ENCODE results near the gene AFAP1L1. TPM values are rescaled to one million over a fixed set of nuclear protein-coding genes. Genes with fewer than 3 reads are reported as not detected.

Gene AFAP1L1
- total and polyA plus RNA-seq, 2 of the 13 experiments (the other 11 are each of a cell fraction or from before 2014, with no cell fraction given), result 0.38 to 1.0 TPM

GRCh38 chr5:149345147-149345891 is 73.7 kb downstream of the AFAP1L1 start, which contains the start of gene GRPEL2 (continued):
- TF ChIP-seq GTF3A (CRISPR knock-in tag; conservative IDR thresholded peaks at IDR 0.05) (no peak), ZNF468 (CRISPR knock-in tag; IDR thresholded peaks at IDR 0.05) (peak; percentile 37; the same call in 1 of the 2 replicates), IKZF1 (IDR thresholded peaks at IDR 0.05) (no peak), KLF13 (CRISPR knock-in tag; IDR thresholded peaks at IDR 0.05) (no peak), HCFC1 (IDR thresholded peaks at IDR 0.05; ENCODE audit: low read depth, low read length) (peak; percentile 69), NFKB2 (CRISPR knock-in tag; IDR thresholded peaks at IDR 0.05; ENCODE audit: borderline replicate concordance) (peak; percentile 66; the same call in 1 of the 2 replicates), STAG1 (CRISPR knock-in tag; IDR thresholded peaks at IDR 0.05) (no peak), IRX3 (CRISPR knock-in tag; IDR thresholded peaks at IDR 0.05; ENCODE audit: borderline replicate concordance, low read depth) (no peak; the same call in 1 of the 2 replicates), CCDC6 (CRISPR knock-in tag; IDR thresholded peaks at IDR 0.05) (peak; percentile 75; the same call in 1 of the 2 replicates), MYC (CRISPR knock-in tag; IDR thresholded peaks at IDR 0.05; ENCODE audit: borderline replicate concordance) (peak; percentile 89; the same call in 1 of the 2 replicates), ZBTB33 (CRISPR knock-in tag; IDR thresholded peaks at IDR 0.05) (0 out of 2 replicates have a peak, but pooled peaks have one; percentile 6), SP140L (CRISPR knock-in tag; IDR thresholded peaks at IDR 0.05; ENCODE audit: borderline replicate concordance) (no peak; the same call in 1 of the 2 replicates), ZSCAN21 (CRISPR knock-in tag; IDR thresholded peaks at IDR 0.05; ENCODE audit: borderline replicate concordance) (peak; percentile 94), ZBTB43 (CRISPR knock-in tag; conservative IDR thresholded peaks at IDR 0.05) (0 out of 2 replicates have a peak, but pooled peaks have one; percentile 14), GMEB1 (CRISPR knock-in tag; IDR thresholded peaks at IDR 0.05; ENCODE audit: borderline replicate concordance) (peak; percentile 81), EP300 (IDR thresholded peaks at IDR 0.05; ENCODE audit: low read depth in 2 of 2, low read length in 2 of 2) (0 out of 4 replicates have a peak, but pooled peaks of 1 of the 2 experiments have one; percentile 18), EP300 (CRISPR knock-in tag; IDR thresholded peaks at IDR 0.05; ENCODE audit: borderline replicate concordance) (0 out of 2 replicates have a peak, but pooled peaks have one; percentile 7), BHLHE40 (IDR thresholded peaks at IDR 0.05; ENCODE audit: low read length) (0 out of 2 replicates have a peak, but pooled peaks have one; percentile 21)
- TF ChIP-seq, protein P1, sequence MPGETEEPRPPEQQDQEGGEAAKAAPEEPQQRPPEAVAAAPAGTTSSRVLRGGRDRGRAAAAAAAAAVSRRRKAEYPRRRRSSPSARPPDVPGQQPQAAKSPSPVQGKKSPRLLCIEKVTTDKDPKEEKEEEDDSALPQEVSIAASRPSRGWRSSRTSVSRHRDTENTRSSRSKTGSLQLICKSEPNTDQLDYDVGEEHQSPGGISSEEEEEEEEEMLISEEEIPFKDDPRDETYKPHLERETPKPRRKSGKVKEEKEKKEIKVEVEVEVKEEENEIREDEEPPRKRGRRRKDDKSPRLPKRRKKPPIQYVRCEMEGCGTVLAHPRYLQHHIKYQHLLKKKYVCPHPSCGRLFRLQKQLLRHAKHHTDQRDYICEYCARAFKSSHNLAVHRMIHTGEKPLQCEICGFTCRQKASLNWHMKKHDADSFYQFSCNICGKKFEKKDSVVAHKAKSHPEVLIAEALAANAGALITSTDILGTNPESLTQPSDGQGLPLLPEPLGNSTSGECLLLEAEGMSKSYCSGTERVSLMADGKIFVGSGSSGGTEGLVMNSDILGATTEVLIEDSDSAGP (CRISPR knock-in tag; IDR thresholded peaks at IDR 0.05; ENCODE audit: borderline replicate concordance), result peak; percentile 89
- TF ChIP-seq, protein P2, sequence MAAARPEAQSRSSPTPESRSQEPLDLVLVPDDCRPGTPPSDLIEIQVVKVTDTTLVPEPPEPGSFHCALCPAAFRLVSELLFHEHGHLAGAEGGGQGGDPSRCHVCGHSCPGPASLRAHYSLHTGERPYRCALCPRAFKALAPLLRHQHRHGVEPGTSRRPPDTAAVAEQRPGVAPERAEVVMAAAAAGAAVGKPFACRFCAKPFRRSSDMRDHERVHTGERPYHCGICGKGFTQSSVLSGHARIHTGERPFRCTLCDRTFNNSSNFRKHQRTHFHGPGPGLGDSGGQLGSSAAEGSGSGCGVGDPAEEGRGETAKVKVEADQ (CRISPR knock-in tag; IDR thresholded peaks at IDR 0.05; ENCODE audit: borderline replicate concordance), result 0 out of 2 replicates have a peak, but pooled peaks have one; percentile 54

All from HepG2 (cell line).